Prostate gland (tissue), 2 donors: ENCODE data around the gene LMAN2L.
A peak's percentile ranks its signal among the peaks of the same experiment; 100 is the strongest.

Source experiments
- POLR2A ChIP-seq: fragments of 450-650 bp; IDR thresholded peaks from one replicate; pipeline ENCODE4 v1.6.1; 2016; ENCODE audit warnings: antibody characterized with exemption, mild to moderate bottlenecking
- POLR2AphosphoS5 ChIP-seq: sonication (generic); formaldehyde crosslinking; IDR thresholded peaks from one replicate; pipeline ENCODE4 v1.6.1; 2017; ENCODE audit warnings: antibody characterized with exemption
- TF ChIP-seq, protein P1 (sequence below), 4 experiments: fragments of 200-600 bp in 2 of 4; fragments of 450-650 bp in 2 of 4; sonication (generic) in 2 of 4; IDR thresholded peaks; 1 replicate in 3 of 4; 2 replicates in 1 of 4; pipeline ENCODE4 v1.5.1; 2016 to 2019; ENCODE audit warnings: antibody characterized with exemption in 4 of 4, mild to moderate bottlenecking in 2 of 4, moderate library complexity in 2 of 4

- TF ChIP-seq, protein P1, sequence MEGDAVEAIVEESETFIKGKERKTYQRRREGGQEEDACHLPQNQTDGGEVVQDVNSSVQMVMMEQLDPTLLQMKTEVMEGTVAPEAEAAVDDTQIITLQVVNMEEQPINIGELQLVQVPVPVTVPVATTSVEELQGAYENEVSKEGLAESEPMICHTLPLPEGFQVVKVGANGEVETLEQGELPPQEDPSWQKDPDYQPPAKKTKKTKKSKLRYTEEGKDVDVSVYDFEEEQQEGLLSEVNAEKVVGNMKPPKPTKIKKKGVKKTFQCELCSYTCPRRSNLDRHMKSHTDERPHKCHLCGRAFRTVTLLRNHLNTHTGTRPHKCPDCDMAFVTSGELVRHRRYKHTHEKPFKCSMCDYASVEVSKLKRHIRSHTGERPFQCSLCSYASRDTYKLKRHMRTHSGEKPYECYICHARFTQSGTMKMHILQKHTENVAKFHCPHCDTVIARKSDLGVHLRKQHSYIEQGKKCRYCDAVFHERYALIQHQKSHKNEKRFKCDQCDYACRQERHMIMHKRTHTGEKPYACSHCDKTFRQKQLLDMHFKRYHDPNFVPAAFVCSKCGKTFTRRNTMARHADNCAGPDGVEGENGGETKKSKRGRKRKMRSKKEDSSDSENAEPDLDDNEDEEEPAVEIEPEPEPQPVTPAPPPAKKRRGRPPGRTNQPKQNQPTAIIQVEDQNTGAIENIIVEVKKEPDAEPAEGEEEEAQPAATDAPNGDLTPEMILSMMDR (IDR thresholded peaks at IDR 0.05): no peak
- peak; percentile 90 for TF ChIP-seq POLR2AphosphoS5
- no peak for TF ChIP-seq POLR2A
These were observed 74.7 kb downstream of the LMAN2L start for GRCh38 chr2:96665083-96665569.
